Type B pancreatic cell (in vitro differentiated cells): ENCODE data around the gene RABGAP1L. TPM values are rescaled to one million over a fixed set of nuclear protein-coding genes. Genes with fewer than 3 reads are reported as not detected.
"Not testable (repeated sequence)": the region's sequence is repeated elsewhere in the genome, so short reads cannot be mapped to it uniquely, and the experiment has no call there.

Experiments
- DNase-seq: peaks from one replicate; pipeline ENCODE4 v3.0.0; 2021; ENCODE audit warnings: mixed read lengths; ENCODE audit not compliant: unreplicated experiment; ENCODE audit errors: extremely low spot score
- H3K27ac Mint-ChIP-seq: 2 replicates; pipeline ENCODE4 v1.8.0; 2021; ENCODE audit warnings: mild to moderate bottlenecking, mixed read lengths
- H3K27me3 Mint-ChIP-seq: 2 replicates; pipeline ENCODE4 v1.8.0; 2021; ENCODE audit warnings: mixed read lengths
- H3K36me3 Mint-ChIP-seq: 2 replicates; pipeline ENCODE4 v1.8.0; 2021; ENCODE audit warnings: mixed read lengths
- H3K4me1 Mint-ChIP-seq: one replicate; pipeline ENCODE4 v1.8.0; 2021; ENCODE audit warnings: mixed read lengths; ENCODE audit not compliant: unreplicated experiment
- H3K4me3 Mint-ChIP-seq: 2 replicates; pipeline ENCODE4 v1.8.0; 2021; ENCODE audit warnings: mild to moderate bottlenecking, mixed read lengths
- H3K9me3 Mint-ChIP-seq: 2 replicates; pipeline ENCODE4 v1.8.0; 2021; ENCODE audit warnings: mixed read lengths
- total RNA-seq: library from RNA; stranded (reverse); gene quantifications from 2 replicates; pipeline ENCODE4 v1.2.1, GENCODE V29; 2021; ENCODE audit warnings: low replicate concordance
- TF ChIP-seq, protein P1 (sequence below): fragments of 200-600 bp; sonication (generic); conservative IDR thresholded peaks from 2 replicates; pipeline ENCODE4 v1.5.0; 2021; ENCODE audit warnings: antibody characterized with exemption, mild to moderate bottlenecking

Gene RABGAP1L
- total RNA-seq, 1 donor from 2014 or later, result 35.6 TPM

DNA sequence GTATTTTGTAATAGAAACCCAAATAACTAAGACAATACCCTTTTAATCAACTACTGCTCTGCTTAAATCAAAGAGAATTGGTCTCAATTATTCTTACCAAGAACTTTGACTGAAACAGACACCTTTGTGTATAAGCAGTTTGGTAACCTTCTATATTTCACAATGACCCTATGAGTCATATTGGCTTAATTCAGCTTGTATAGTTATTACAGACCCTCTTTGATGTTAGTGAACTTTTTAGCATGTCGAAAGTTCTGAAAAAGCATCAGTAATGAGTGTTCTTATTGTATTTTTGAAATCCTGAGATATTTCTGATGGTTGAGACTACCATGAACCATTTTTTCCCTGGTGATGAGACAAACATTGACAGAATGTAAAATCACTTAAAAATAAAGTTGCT lies 43.3 kb upstream of the RABGAP1L start:
- Mint-ChIP-seq H3K36me3 (no peaks in the 10 kb centered on the region), H3K4me3 (no peak overlapping the region), H3K27me3 (no peaks in the 10 kb centered on the region), H3K4me1 (no peaks in the 10 kb centered on the region), H3K27ac (no peak overlapping the region), H3K9me3 (no peaks in the 10 kb centered on the region)
- TF ChIP-seq, protein P1, sequence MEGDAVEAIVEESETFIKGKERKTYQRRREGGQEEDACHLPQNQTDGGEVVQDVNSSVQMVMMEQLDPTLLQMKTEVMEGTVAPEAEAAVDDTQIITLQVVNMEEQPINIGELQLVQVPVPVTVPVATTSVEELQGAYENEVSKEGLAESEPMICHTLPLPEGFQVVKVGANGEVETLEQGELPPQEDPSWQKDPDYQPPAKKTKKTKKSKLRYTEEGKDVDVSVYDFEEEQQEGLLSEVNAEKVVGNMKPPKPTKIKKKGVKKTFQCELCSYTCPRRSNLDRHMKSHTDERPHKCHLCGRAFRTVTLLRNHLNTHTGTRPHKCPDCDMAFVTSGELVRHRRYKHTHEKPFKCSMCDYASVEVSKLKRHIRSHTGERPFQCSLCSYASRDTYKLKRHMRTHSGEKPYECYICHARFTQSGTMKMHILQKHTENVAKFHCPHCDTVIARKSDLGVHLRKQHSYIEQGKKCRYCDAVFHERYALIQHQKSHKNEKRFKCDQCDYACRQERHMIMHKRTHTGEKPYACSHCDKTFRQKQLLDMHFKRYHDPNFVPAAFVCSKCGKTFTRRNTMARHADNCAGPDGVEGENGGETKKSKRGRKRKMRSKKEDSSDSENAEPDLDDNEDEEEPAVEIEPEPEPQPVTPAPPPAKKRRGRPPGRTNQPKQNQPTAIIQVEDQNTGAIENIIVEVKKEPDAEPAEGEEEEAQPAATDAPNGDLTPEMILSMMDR, result no peak
- DNase-seq, result no peak

DNA sequence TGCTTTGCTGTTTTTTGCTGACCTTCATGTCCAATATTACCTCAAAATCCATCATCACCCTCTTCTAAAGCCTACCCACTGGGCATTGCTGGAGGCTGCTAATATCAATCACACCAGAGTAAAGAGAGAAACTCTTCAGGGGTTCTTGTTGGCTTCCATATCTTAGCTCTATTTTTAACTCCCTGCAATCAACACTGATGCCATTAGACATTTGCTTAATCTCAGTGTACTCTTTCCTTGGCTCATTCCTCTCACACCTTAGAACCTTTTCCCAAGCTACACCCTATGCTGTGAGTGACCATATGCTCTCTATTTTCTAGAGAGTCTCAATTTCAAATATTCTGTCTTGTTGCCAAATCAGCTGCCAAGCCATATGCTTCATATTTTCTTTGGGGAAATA lies 40.6 kb upstream of the RABGAP1L start:
- Mint-ChIP-seq H3K27ac (no peak overlapping the region), H3K4me1 (no peaks in the 10 kb centered on the region), H3K4me3 (no peak overlapping the region), H3K27me3 (no peaks in the 10 kb centered on the region), H3K36me3 (no peaks in the 10 kb centered on the region), H3K9me3 (peaks cover 6% of the 10 kb centered on the region)
- DNase-seq, result no peak
- TF ChIP-seq, protein P1, result no peak

GRCh38 chr1:174122318-174122717 lies 37.0 kb upstream of the RABGAP1L start:
- not testable (repeated sequence) for H3K27ac Mint-ChIP-seq, DNase-seq, H3K4me3 Mint-ChIP-seq, H3K27me3 Mint-ChIP-seq, H3K4me1 Mint-ChIP-seq, H3K36me3 Mint-ChIP-seq
- peaks cover 11% of the 10 kb centered on the region for H3K9me3 Mint-ChIP-seq

DNA sequence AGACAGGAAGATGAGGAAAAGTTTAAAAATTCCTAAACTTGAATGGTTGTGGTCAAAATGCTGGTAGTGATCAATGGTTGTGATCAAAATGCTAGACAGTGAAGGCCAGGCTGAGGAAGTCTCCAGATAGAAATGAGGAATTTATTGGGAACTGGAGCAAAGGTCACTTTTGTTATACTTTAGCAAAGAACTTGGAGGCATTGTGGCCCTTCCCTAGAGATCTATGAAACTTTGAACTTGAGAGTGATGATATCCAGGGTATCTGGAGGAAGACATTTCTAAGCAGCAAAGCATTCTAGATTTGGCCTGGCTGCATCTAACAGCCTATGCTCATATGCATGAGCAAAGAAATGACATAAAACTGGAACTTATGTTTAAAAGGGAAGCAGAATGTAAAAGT lies 35.5 kb upstream of the RABGAP1L start:
- TF ChIP-seq, protein P1, result no peak
- Mint-ChIP-seq H3K36me3 (no peaks in the 10 kb centered on the region), H3K27ac (no peak overlapping the region), H3K9me3 (peaks cover 11% of the 10 kb centered on the region), H3K4me3 (no peak overlapping the region), H3K27me3 (no peaks in the 10 kb centered on the region), H3K4me1 (no peaks in the 10 kb centered on the region)
- no peak for DNase-seq

DNA sequence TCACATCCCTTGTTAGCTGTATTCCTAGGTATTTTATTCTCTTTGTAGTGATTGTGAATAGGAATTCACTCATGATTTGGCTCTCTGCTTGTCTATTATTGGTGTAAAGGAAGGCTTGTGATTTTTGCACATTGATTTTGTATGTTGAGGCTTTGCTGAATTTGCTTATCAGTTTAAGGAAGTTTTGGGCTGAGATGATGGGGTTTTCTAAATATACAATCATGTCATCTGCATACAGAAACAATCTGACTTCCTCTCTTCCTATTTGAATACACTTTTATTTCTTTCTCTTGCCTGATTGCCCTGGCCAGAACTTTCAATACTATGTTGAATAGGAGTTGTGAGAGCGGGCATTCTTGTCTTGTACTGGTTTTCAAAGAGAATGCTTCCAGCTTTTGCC lies 32.1 kb upstream of the RABGAP1L start:
- DNase-seq, H3K27ac Mint-ChIP-seq, H3K36me3 Mint-ChIP-seq, H3K4me1 Mint-ChIP-seq, H3K9me3 Mint-ChIP-seq, H3K4me3 Mint-ChIP-seq, H3K27me3 Mint-ChIP-seq: not testable (repeated sequence)

GRCh38 chr1:174131032-174131638 lies 28.2 kb upstream of the RABGAP1L start:
- H3K27ac Mint-ChIP-seq, result no peak overlapping the region
- no peaks in the 10 kb centered on the region for H3K36me3 Mint-ChIP-seq
- H3K27me3 Mint-ChIP-seq, result no peaks in the 10 kb centered on the region
- peaks cover 6% of the 10 kb centered on the region for H3K4me1 Mint-ChIP-seq
- H3K4me3 Mint-ChIP-seq, result no peak overlapping the region
- TF ChIP-seq, protein P1, result no peak
- no peak for DNase-seq
- H3K9me3 Mint-ChIP-seq, result no peaks in the 10 kb centered on the region
